GM12878 (cell line): ENCODE results near the gene LIMS2. TPM values are rescaled to one million over a fixed set of nuclear protein-coding genes. Genes with fewer than 3 reads are reported as not detected.

ENCODE experiments used
- BACH1 ChIP-seq: fragments of 450-650 bp; IDR thresholded peaks from 2 replicates; pipeline ENCODE4 v1.6.1; 2017; ENCODE audit warnings: mild to moderate bottlenecking, borderline replicate concordance
- BCL11A ChIP-seq: IDR thresholded peaks from 2 replicates; pipeline ENCODE4 v1.6.1; 2011; ENCODE audit warnings: low read depth, low read length
- BHLHE40 ChIP-seq, 2 experiments: fragments of 450-650 bp in 1 of 2; IDR thresholded peaks; 2 replicates each; pipeline ENCODE4 v1.6.1; 2011 to 2017; ENCODE audit warnings: low read depth in 2 of 2, borderline replicate concordance in 1 of 2, improper control_type of control experiment in 1 of 2, low read length in 1 of 2, mild to moderate bottlenecking in 1 of 2
- EGR1 ChIP-seq, 2 experiments: IDR thresholded peaks; 1 replicate in 1 of 2; 2 replicates in 1 of 2; pipeline ENCODE4 v1.6.1; 2011 to 2012; ENCODE audit warnings: low read depth in 2 of 2, low read length in 2 of 2, borderline replicate concordance in 1 of 2, mild to moderate bottlenecking in 1 of 2, moderate library complexity in 1 of 2
- ETV6 ChIP-seq, 2 experiments: fragments of 450-650 bp in 1 of 2; IDR thresholded peaks in 1 of 2; conservative IDR thresholded peaks in 1 of 2; 2 replicates each; pipeline ENCODE4 v1.6.1; 2014; ENCODE audit warnings: antibody characterized with exemption in 1 of 2, borderline replicate concordance in 1 of 2, low read depth in 1 of 2, mild to moderate bottlenecking in 1 of 2, moderate library complexity in 1 of 2
- JUNB ChIP-seq: IDR thresholded peaks from 2 replicates; pipeline ENCODE4 v1.6.1; 2016; ENCODE audit warnings: antibody characterized with exemption, mild to moderate bottlenecking
- NR2C1 ChIP-seq: fragments of 450-650 bp; IDR thresholded peaks from 2 replicates; pipeline ENCODE4 v1.6.1; 2017; ENCODE audit warnings: antibody characterized with exemption, mild to moderate bottlenecking, moderate library complexity
- NR2C2 ChIP-seq: IDR thresholded peaks from 2 replicates; pipeline ENCODE4 v1.6.1; 2011; ENCODE audit warnings: borderline replicate concordance, low read depth; ENCODE audit not compliant: control insufficient read depth, insufficient read length
- SIX5 ChIP-seq: IDR thresholded peaks from 2 replicates; pipeline ENCODE4 v1.6.1; 2011; ENCODE audit warnings: mild to moderate bottlenecking, low read depth, low read length, moderate library complexity; ENCODE audit not compliant: severe bottlenecking
- SMC3 ChIP-seq: IDR thresholded peaks from 2 replicates; pipeline ENCODE4 v1.6.1; 2011; ENCODE audit warnings: low read length, improper control_type of control experiment, borderline replicate concordance
- TBL1XR1 ChIP-seq: IDR thresholded peaks from 2 replicates; pipeline ENCODE4 v1.6.1; 2012; ENCODE audit warnings: low read depth, low read length, improper control_type of control experiment
- ZBED1 ChIP-seq: IDR thresholded peaks from 2 replicates; pipeline ENCODE4 v1.6.1; 2016; ENCODE audit warnings: borderline replicate concordance
- polyA plus RNA-seq, 11 experiments: library from polyadenylated mRNA; depleted of rRNA in 4 of 11; unstranded in 6 of 11; stranded (reverse) in 5 of 11; fragments of >200 nt; fragmentation: Nextera tagmentation in 4 of 11; fragmentation: Illumina TruSeq in 1 of 11; extraction: Ambion mirVana in 4 of 11; extraction: Trizol in 1 of 11; gene quantifications; 1 replicate in 1 of 11; 2 replicates in 10 of 11; pipeline versions ENCODE4 v1.2.1 to v1.2.3, GENCODE V29; 2011 to 2016; ENCODE audit warnings: inconsistent platforms in 2 of 11, missing spikeins in 2 of 11, low read depth in 1 of 11
- total RNA-seq, 4 experiments: library from RNA; depleted of rRNA in 3 of 4; stranded (reverse); fragments of >200 nt in 3 of 4; fragmentation: Illumina TruSeq in 1 of 4; extraction: Trizol in 1 of 4; gene quantifications; 2 replicates each; pipeline versions ENCODE4 v1.2.1 to v1.2.3, GENCODE V29; 2013 to 2021
- TF ChIP-seq, protein P1 (sequence below): fragments of 450-650 bp; IDR thresholded peaks from 2 replicates; pipeline ENCODE4 v1.6.1; 2017; ENCODE audit warnings: mild to moderate bottlenecking
- TF ChIP-seq, protein P2 (sequence below): fragments of 450-650 bp; IDR thresholded peaks from 2 replicates; pipeline ENCODE4 v1.6.1; 2014; ENCODE audit warnings: mild to moderate bottlenecking
- TF ChIP-seq, protein P3 (sequence below): fragments of 450-650 bp; IDR thresholded peaks from 2 replicates; pipeline ENCODE4 v1.6.1; 2016; ENCODE audit warnings: mild to moderate bottlenecking
- TF ChIP-seq, protein P4 (sequence below): fragments of 450-650 bp; IDR thresholded peaks from 2 replicates; pipeline ENCODE4 v1.6.1; 2018; ENCODE audit warnings: borderline replicate concordance, mild to moderate bottlenecking; ENCODE audit not compliant: partially characterized antibody
- TF ChIP-seq, protein P5 (sequence below): IDR thresholded peaks from 2 replicates; pipeline ENCODE4 v1.6.1; 2012; ENCODE audit warnings: low read length, inconsistent platforms

The LIMS2 gene
- total and polyA plus RNA-seq, 10 of the 15 experiments (the other 5 are each of a cell fraction or from before 2014, with no cell fraction given): 0.06 to 0.81 (median 0.16) TPM; not detected in 2

DNA sequence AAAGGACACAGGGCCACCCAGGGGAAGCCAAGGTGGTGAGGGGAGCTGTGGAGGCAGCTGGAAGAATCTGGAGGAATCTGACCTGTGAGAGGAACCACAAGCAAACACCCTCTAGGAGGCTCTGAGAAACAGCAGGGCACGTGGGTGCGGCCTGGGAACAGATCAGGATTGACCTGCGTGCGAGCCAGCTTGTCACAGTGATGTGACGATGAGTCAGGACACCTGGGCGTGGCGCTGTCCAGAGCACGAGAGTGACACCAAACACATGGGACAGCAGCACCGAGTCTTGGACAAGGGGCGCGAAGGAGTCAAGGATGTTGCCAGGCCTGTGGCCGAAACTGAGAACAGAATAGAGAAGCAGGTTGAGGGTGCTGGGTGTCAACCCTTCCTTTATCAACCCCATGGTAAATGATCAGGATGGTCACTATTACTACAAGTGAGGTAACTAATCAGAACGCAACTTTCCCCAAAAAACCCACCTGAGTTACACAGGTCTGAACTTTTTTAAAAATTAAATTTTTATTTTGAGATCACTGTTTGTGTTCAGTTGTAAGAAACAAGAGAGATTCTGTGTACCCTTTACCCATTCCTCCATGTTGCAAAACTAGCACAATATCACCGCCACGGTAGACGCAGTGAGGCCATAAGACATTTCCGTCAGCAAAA is 25.3 kb upstream of the LIMS2 start (continued):
- peak; percentile 42; the same call in 1 of the 2 replicates for TF ChIP-seq TBL1XR1
- peak; percentile 88 for TF ChIP-seq BACH1
- peak; percentile 23 for TF ChIP-seq JUNB
- TF ChIP-seq, protein P1, sequence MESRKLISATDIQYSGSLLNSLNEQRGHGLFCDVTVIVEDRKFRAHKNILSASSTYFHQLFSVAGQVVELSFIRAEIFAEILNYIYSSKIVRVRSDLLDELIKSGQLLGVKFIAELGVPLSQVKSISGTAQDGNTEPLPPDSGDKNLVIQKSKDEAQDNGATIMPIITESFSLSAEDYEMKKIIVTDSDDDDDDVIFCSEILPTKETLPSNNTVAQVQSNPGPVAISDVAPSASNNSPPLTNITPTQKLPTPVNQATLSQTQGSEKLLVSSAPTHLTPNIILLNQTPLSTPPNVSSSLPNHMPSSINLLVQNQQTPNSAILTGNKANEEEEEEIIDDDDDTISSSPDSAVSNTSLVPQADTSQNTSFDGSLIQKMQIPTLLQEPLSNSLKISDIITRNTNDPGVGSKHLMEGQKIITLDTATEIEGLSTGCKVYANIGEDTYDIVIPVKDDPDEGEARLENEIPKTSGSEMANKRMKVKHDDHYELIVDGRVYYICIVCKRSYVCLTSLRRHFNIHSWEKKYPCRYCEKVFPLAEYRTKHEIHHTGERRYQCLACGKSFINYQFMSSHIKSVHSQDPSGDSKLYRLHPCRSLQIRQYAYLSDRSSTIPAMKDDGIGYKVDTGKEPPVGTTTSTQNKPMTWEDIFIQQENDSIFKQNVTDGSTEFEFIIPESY: no peak
- peak; percentile 80 for TF ChIP-seq BCL11A
- TF ChIP-seq, protein P2, sequence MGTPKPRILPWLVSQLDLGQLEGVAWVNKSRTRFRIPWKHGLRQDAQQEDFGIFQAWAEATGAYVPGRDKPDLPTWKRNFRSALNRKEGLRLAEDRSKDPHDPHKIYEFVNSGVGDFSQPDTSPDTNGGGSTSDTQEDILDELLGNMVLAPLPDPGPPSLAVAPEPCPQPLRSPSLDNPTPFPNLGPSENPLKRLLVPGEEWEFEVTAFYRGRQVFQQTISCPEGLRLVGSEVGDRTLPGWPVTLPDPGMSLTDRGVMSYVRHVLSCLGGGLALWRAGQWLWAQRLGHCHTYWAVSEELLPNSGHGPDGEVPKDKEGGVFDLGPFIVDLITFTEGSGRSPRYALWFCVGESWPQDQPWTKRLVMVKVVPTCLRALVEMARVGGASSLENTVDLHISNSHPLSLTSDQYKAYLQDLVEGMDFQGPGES: no peak
- peak; percentile 61; the same call in 1 of the 2 replicates for TF ChIP-seq ZBED1
- TF ChIP-seq NR2C2: no peak
- TF ChIP-seq SIX5: no peak
- TF ChIP-seq, protein P3, sequence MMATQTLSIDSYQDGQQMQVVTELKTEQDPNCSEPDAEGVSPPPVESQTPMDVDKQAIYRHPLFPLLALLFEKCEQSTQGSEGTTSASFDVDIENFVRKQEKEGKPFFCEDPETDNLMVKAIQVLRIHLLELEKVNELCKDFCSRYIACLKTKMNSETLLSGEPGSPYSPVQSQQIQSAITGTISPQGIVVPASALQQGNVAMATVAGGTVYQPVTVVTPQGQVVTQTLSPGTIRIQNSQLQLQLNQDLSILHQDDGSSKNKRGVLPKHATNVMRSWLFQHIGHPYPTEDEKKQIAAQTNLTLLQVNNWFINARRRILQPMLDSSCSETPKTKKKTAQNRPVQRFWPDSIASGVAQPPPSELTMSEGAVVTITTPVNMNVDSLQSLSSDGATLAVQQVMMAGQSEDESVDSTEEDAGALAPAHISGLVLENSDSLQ: peak; percentile 94
- no peak for TF ChIP-seq EGR1 (IDR thresholded peaks at IDR 0.05; ENCODE audit: borderline replicate concordance in 1 of 2, low read depth in 2 of 2, low read length in 2 of 2)
- TF ChIP-seq, protein P4, sequence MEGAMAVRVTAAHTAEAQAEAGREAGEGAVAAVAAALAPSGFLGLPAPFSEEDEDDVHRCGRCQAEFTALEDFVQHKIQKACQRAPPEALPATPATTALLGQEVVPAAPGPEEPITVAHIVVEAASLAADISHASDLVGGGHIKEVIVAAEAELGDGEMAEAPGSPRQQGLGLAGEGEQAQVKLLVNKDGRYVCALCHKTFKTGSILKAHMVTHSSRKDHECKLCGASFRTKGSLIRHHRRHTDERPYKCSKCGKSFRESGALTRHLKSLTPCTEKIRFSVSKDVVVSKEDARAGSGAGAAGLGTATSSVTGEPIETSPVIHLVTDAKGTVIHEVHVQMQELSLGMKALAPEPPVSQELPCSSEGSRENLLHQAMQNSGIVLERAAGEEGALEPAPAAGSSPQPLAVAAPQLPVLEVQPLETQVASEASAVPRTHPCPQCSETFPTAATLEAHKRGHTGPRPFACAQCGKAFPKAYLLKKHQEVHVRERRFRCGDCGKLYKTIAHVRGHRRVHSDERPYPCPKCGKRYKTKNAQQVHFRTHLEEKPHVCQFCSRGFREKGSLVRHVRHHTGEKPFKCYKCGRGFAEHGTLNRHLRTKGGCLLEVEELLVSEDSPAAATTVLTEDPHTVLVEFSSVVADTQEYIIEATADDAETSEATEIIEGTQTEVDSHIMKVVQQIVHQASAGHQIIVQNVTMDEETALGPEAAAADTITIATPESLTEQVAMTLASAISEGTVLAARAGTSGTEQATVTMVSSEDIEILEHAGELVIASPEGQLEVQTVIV: peak; percentile 10
- TF ChIP-seq SMC3: peak; percentile 13; the same call in 1 of the 2 replicates
- peak in 1 of 2 experiments; percentile 43; a peak in 2 of 4 replicates for TF ChIP-seq ETV6 (conservative IDR thresholded peaks at IDR 0.05 in 1 of 2, IDR thresholded peaks at IDR 0.05 in 1 of 2; ENCODE audit: borderline replicate concordance in 1 of 2, low read depth in 1 of 2)
- TF ChIP-seq NR2C1: no peak
- peak; percentile 95 to 98 for TF ChIP-seq BHLHE40 (IDR thresholded peaks at IDR 0.05; ENCODE audit: borderline replicate concordance in 1 of 2, low read depth in 2 of 2, low read length in 1 of 2)
- TF ChIP-seq, protein P5, sequence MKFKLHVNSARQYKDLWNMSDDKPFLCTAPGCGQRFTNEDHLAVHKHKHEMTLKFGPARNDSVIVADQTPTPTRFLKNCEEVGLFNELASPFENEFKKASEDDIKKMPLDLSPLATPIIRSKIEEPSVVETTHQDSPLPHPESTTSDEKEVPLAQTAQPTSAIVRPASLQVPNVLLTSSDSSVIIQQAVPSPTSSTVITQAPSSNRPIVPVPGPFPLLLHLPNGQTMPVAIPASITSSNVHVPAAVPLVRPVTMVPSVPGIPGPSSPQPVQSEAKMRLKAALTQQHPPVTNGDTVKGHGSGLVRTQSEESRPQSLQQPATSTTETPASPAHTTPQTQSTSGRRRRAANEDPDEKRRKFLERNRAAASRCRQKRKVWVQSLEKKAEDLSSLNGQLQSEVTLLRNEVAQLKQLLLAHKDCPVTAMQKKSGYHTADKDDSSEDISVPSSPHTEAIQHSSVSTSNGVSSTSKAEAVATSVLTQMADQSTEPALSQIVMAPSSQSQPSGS: peak; percentile 73
- TF ChIP-seq, all 136 proteins: peak for 62
